GM19395 (cell line): ENCODE results near the gene PRKACB.
A peak's percentile ranks its signal among the peaks of the same experiment; 100 is the strongest.

ENCODE experiments used
- ATAC-seq: cut with Tn5 transposase; IDR thresholded peaks from one replicate; pipeline ENCODE4 v1.9.1; 2021; ENCODE audit warnings: mild to moderate bottlenecking, moderate library complexity; ENCODE audit not compliant: unreplicated experiment

Gene PRKACB

GRCh38 chr1:84155517-84155916 is 11.4 kb downstream of the PRKACB start:
- ATAC-seq, result no peak

- ATAC-seq, result no peak
Measured at GRCh38 chr1:84156210-84156621, 12.1 kb downstream of the PRKACB start.

DNA sequence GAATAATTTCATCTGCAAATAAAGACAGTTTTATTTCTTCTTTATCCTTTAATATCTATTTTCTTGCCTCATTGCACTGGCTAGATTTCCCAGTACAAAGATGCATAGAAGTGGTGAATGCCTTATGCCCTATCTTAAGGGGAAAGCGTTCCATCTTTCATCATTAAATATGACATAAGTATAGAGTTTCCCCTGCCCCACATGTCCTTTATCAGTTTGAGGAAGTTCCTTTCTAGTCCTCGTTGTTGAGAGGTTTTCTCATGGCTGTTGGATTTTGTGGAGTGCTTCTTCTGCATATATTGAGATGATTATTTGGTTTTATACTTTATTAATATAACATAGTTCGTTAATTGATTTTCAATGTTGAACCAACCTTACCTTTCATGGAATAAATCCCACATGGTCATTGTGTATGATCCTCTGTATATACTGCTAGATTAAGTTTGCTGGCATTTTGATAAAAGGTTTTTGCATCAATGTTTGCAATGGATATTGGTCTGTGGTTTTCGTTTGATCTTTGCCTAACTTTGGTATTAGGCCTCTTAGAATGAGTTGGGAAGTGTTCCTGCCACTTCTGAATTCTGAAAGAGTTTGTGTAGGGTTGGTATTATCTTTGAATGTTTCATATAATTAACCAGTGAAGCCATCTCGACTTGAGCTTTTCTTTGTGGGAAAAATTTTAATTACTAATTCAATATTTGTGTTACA is 15.6 kb downstream of the PRKACB start:
- ATAC-seq, result no peak

DNA sequence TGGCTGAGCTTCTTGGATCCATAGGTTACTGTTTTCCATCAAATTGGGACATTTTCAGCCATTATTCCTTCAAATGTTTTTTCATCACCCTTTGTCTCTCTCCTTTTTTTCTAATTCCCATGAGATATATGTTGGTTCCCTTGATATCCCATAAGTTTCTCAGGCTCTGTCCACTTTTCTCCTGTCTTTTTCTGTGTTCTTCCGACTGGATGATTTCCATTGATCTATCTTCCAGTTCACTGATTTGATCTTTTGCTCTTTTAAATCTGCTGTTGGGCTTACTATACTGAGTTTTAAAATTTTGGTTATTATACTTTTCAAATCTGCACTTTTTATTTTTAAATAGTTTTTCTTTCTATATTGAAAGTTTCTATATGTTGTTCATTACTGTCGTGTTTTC is 18.2 kb downstream of the PRKACB start:
- no peak for ATAC-seq

GRCh38 chr1:84163123-84163931 is 19.3 kb downstream of the PRKACB start:
- ATAC-seq, result no peak

GRCh38 chr1:84164161-84164560 is 20.1 kb downstream of the PRKACB start:
- no peak for ATAC-seq

DNA sequence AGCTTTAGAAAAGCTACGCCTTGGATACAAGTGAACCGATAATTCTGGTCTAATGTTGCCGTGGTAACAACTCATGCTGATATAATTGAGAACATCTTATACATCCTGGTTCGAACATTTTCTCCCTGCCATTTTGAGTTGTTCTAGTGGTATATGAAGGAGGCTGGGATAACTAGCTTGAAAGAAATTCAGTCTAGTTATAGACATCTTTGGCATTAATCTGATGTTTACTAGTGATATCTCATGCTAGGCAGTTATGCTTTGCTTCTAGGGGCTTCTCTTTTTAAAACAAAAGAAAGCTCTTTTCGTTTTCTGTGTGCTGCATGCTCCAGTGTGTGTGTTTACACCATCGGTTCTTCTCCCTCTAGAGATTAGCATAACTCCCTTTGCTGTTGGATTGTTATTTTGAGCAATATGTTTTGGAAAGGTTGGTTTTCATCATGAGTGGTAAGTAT is 20.5 kb downstream of the PRKACB start:
- ATAC-seq, result no peak

- no peak for ATAC-seq
Measured at GRCh38 chr1:84165601-84166000, 21.5 kb downstream of the PRKACB start.

DNA sequence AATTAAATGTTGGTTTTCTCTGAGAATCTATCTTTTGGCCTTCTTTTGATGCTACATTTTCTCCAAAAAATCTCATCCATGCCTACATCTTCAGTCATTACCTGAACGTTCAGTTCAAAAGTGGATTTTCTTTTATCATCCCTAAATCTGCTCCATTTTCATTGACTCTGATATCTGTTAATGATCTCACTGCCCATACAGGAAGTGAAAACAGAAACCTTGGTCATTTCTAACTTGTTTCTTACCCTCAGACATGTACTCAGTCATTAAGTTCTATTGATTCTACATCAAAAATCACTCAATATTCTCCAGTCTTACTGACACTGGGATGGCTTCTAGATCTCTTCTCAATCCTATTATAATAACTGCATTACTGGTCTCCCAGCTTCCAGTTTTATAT is 22.7 kb downstream of the PRKACB start:
- peak; percentile 96 for ATAC-seq

- ATAC-seq, result no peak
Measured at GRCh38 chr1:84168783-84169182, 24.7 kb downstream of the PRKACB start.

DNA sequence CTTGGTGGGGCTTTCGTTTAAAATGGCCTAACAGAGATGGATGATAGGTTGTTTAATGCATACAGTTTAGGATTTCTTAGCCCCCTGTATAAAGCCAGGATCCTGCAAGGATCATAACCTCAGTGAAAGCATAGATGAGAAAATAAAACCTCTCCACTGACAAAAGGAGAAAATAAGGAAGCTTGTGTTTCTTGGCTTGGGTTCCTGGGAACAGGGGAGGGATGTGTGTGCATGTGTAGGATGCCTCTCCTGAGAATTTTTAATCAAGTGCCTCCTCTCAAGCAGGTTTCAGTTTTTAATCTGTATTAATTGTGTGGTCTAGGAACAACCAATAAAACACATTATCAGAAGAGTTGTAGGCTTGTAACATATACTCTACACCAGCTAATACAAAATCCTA is 26.1 kb downstream of the PRKACB start:
- ATAC-seq, result no peak

DNA sequence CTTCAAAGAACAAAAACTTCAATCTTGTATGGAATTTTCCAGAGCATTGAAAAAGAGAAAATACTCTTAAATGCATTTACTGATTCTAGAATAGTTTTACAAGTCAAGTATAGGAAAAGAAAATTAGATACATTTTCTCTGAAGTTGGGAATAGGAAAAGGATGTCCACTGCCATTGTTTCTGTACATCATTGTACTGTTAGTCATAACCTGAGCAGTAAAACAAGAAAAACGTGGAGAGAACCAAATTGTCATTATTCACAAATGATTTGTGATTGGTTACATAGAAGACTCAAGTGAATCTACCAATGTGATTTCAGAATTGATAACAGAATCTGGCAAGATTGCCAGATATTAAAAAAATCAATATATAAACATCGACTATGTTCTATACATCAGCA is 27.4 kb downstream of the PRKACB start:
- ATAC-seq, result no peak

GRCh38 chr1:84174051-84174556 is 30.0 kb downstream of the PRKACB start:
- ATAC-seq, result no peak

DNA sequence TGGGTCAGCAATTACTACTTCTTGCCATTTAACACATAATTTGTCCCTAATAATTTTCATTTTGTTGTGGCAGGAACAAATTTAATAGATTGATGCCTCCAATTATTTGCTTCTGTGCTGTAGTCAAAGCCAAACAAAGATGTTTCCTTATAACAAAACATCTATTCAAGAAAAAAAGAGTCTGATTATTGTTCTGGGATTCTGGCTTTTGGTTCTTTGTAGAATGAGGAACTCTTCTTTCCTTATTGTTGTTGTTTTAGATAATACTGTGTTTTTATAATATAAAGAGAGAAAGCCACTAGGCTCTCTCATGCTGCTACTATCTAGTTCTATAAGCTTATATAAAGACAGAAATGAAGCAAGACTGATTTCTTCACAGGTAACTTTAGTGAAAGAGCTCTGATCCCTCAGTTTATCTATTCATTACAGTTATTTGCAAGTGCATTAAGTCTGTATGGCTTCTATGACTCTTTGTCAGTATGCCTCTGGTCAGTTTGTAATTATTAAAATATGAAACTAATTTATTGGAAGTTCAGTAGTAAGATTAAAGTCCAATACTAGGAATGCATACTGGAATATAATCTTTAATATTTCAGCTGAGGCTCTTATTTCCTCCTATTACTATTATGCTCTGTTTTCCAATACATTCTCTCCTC is 37.4 kb downstream of the PRKACB start:
- no peak for ATAC-seq

GRCh38 chr1:84190455-84190854 is 46.4 kb downstream of the PRKACB start:
- no peak for ATAC-seq

DNA sequence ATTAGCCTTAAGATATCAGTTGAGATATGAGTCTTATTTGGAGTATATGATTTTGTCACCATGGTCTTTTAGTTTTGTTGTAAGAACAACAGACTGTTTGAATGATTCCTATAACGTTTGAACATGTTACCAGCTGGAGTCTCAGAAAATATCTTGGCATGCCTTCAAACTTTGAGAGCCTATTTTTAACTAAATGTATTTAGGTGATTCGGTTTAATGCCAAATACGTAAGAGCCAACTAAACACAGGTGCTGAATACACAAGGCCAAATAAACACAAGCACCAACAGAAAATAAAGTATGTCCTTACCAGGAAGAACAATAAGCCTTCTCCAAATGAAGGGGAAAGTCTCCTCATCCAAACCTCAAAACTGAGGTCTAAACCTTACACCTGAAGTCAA is 48.6 kb downstream of the PRKACB start:
- ATAC-seq, result no peak

DNA sequence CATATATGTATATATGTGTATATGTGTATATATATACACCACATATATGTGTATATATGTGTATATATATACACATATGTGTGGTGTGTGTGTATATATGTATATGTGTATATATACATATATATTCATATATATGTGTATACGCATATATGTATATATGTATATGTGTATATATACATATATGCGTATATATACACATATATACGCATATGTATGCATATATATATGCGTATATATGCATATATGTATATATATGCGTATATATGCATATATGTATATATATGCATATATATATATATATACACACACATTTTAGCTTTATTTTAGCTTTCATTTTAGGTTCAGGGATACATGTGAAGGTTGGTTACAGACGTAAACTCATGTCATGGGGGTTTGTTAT is 54.8 kb downstream of the PRKACB start:
- ATAC-seq, result no peak

GRCh38 chr1:84199257-84199656 is 55.2 kb downstream of the PRKACB start:
- no peak for ATAC-seq

DNA sequence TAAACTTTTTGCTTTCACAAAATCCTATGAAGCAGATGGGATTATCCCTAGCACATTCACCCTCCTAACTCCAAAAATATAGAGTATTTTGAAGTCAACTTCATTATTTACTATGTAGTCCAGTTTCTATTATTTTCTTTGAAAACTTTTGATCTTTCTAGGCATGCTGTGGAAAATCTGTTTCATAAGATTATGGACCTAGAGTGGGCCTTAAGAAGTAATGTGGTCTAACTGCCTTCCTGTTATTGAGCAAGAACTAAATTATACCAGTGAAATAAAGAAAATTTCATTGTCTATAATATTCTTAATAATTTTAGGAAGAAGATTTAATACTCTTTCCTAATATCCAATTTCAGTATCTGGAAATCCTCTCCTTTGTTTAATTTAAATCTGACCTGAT is 58.1 kb downstream of the PRKACB start:
- ATAC-seq, result no peak

GRCh38 chr1:84206375-84206774 is 62.3 kb downstream of the PRKACB start:
- ATAC-seq, result no peak

GRCh38 chr1:84208935-84209334 is 64.9 kb downstream of the PRKACB start:
- ATAC-seq, result no peak
